Epidermal melanocyte (primary cell): Measurements from ENCODE around the gene ANKRD52.
A peak's percentile ranks its signal among the peaks of the same experiment; 100 is the strongest.
"Not testable (repeated sequence)": the region's sequence is repeated elsewhere in the genome, so short reads cannot be mapped to it uniquely, and the experiment has no call there.

Experiments
- DNase-seq: peaks from one replicate; pipeline ENCODE4 v3.0.0; 2011; ENCODE audit warnings: low spot score; ENCODE audit not compliant: insufficient read length

Gene ANKRD52

DNA sequence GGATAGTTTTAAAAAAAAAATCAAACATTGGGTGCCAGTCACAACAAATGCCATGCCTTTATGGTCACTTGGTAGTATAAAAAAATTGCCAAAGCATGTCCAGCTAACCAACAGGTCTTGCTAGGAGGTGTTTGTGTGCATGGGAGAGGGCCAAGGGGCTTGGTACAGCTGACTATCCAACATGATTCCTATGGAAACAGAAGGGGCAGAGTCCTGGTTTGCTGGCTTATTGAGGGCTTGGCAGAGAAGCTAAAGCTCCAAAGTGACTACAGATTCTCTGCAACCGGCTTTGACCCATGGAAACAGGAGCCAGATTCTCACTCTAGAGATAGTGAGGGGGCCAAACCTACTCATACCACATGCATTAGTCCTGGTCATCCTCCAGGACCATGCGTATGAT is 14.3 kb upstream of the ANKRD52 start:
- DNase-seq = not testable (repeated sequence)

DNA sequence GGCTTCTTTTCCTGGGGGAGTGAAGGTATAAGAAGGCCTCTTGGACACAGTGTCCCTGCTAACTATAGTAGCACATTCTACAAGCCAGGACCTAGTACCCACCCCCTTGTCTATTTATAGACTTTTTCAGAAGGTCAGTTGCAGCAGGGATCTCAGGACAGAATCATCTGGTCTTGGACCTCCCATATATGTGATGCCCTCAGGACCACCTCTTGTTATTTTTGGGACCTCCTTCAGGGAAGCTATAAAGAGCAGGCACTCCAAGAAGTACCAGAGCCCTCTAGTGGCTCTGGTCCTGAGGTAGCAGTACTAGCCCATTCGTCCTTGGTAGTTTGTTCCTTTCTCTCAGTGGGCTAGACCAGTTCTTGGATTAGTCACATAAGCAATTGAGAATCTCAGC is 12.8 kb upstream of the ANKRD52 start:
- DNase-seq = no peak

- DNase-seq = no peak
Observed at GRCh38 chr12:56267443-56268071, 9.4 kb upstream of the ANKRD52 start.

DNA sequence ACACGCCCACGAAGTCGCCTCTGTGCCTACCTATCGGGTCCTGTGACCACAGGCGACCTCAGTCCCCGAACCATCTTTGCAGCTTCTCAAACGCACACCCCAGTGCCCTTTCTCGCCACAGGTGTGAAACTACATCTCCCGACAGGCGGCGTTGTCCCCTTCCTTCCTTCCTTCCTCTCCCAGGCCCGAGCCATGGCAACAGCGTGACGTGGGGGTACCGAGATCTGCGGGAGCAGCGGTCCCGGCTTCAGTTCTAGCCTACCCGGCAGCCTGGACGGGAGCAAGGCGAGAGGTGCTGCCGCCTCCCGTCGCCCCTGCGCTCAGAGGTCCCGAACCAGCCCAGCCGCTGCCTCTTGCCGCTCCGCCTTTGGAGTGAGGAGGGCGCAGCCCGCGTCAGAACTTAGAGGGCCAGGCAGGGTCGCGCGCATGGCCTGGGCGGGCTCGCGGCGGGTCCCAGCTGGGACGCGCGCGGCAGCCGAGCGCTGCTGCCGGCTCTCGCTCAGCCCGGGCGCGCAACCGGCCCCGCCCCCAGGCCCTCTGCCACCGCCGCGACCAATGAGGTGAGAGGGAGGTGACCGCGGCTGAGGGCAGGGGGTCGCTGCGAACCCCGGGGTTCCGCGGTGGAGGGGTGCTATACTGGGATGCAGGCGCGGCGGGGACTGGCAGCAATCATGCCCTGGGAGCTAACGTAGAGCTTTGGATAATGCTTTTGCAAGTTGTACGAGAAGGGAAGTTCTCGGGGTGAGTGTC is 8.7 kb upstream of the ANKRD52 start, which contains the start of gene COQ10A:
COQ10A (plus strand) TSS at position 250 of the 750 bp plus-strand sequence; CDS start at position 427, 177 bp downstream.
- DNase-seq = peak; percentile 91

GRCh38 chr12:56266068-56266692 is 8.0 kb upstream of the ANKRD52 start:
- not testable (repeated sequence) for DNase-seq

GRCh38 chr12:56262955-56263354 is 4.8 kb upstream of the ANKRD52 start:
- not testable (repeated sequence) for DNase-seq

DNA sequence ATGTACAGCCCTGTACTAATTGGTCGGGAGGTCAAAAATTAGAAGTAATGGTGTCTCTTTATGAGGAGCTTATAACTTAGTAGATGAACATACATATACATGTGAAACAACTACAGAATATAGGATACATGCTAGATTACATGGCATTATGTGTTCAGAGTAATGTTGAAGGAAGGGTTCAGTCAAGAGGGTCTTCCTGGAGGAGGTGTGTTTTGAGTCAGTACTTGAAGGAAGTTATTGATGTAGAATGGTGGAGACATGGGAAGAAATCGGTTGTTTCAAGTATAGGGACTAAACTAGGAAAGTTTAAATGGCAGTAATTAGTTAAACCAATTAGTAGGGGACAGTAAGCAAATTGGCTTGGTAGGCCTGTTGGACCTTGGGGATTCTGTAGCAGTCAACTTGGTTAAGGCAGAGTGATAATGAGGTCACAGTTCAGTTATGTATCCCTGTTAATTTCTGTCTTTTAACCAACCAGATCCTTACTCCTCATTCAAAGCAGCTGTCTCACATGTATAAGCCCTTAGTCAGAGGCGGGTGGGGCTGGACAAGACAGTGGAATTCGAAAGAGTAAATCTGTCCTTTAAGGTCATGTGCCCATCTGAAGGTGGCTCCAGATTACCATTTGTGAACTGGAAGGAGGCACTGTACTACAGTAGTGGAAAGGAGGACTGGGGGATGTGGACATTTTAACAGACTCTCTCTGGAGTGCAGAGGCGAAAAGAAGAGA is 3.5 kb upstream of the ANKRD52 start:
- no peak for DNase-seq

GRCh38 chr12:56260921-56261320 is 2.7 kb upstream of the ANKRD52 start:
- DNase-seq = no peak

- DNase-seq = no peak
Observed at GRCh38 chr12:56260380-56260779, 2.2 kb upstream of the ANKRD52 start.

- DNase-seq = no peak
Observed at GRCh38 chr12:56258820-56259183, 618 bp upstream of the ANKRD52 start.

- DNase-seq = no peak
Observed at GRCh38 chr12:56257491-56258067, 605 bp downstream of the ANKRD52 start.

GRCh38 chr12:56257071-56257470 is 1.1 kb downstream of the ANKRD52 start:
- DNase-seq = no peak

GRCh38 chr12:56256326-56256960 is 1.7 kb downstream of the ANKRD52 start:
- no peak for DNase-seq

GRCh38 chr12:56255671-56256070 is 2.5 kb downstream of the ANKRD52 start:
- DNase-seq = no peak

- no peak for DNase-seq
Observed at GRCh38 chr12:56253091-56253490, 5.1 kb downstream of the ANKRD52 start.

- no peak for DNase-seq
Observed at GRCh38 chr12:56252649-56253048, 5.5 kb downstream of the ANKRD52 start.

DNA sequence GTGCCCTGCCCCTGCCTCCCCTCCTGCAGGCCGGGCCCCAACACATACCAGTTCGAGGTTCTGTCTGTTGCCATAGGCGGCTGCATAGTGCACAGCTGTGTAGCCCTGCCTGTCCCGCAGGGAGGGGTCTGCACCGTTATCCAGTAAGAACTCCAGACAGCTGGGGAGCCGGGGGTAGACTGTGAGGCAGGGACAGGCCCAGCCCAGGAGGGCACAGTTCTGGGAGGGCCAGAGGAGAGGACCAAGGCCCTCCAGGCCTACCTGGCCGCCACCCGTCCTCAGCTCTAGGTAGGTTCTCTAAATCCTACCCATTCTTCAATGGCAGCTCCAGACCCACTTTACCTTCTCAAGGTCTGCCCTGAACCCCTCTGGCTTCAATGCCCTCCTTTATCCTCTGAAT is 9.5 kb downstream of the ANKRD52 start:
- no peak for DNase-seq

DNA sequence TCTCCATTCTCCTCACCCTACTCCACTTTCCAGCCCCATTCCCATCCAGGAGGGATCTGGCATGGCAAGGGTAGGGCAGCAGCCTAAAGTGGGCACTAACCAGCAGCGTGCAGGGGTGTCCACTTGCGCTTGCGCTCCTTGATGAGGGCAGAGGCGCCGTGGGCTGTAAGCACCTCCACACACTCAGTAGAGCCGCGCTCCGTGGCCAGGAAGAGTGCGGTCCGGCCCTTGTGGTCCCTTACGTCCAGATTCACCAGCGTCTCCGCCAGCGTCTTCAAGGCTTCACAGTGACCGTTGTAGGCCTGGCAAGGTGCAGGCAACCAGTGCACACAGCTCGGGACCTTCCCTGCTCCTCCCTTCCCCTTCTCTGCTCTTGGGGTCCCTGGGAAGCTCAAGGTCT is 10.3 kb downstream of the ANKRD52 start:
- no peak for DNase-seq

GRCh38 chr12:56244494-56244893 is 13.7 kb downstream of the ANKRD52 start:
- DNase-seq = no peak

GRCh38 chr12:56243731-56244181 is 14.4 kb downstream of the ANKRD52 start:
- DNase-seq = peak; percentile 81

- DNase-seq = no peak
Observed at GRCh38 chr12:56242986-56243385, 15.2 kb downstream of the ANKRD52 start.
